ENCODE measurements around the gene P2RX6. TPM values are rescaled to one million over a fixed set of nuclear protein-coding genes. Genes with fewer than 3 reads are reported as not detected.

P2RX6 gene
- total RNA-seq, 2 donors from 2014 or later: 4.6 to 5.5 TPM

DNA sequence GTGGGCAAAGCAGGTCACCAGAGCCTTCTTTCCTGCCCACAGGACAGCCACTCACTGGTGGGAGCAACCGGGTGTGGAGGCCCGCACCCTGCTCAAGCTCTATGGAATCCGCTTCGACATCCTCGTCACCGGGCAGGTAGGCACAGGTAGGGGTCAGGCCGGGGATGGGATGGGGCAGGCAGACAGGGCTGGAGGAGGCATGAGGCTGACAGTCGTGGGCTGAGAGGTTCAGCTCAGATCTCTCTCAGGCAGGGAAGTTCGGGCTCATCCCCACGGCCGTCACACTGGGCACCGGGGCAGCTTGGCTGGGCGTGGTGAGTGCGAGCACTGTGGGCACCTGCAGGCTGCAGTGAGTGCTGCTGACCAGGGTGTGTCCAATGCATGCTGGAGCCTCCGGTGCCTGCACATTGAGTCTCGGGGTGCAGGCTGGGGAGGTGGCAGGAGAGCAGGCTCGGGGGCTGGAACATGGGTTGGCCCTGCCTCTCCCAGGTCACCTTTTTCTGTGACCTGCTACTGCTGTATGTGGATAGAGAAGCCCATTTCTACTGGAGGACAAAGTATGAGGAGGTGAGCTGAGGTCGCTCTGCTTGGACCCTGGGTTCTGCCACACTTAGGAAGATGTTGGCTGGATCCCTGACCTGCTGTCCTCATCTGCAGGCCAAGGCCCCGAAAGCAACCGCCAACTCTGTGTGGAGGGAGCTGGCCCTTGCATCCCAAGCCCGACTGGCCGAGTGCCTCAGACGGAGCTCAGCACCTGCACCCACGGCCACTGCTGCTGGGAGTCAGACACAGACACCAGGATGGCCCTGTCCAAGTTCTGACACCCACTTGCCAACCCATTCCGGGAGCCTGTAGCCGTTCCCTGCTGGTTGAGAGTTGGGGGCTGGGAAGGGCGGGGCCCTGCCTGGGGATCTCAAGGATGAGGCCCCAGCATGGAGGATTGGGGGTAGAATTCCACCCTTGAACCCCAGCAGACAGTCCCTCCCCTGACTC, 11.1 kb downstream of the P2RX6 start:
- 72% methylated on average over 27 of the region's 27 CpGs for WGBS
- H3K27ac ChIP-seq: no peak overlapping the region
- no peaks in the 10 kb centered on the region for H3K27me3 ChIP-seq (replicated peaks; ENCODE audit: insufficient read depth)
- intact Hi-C loops (cut with DNase I): no loop called here
- DNase-seq (ENCODE audit: low spot score): no peak
- H3K4me1 ChIP-seq (replicated peaks): no peaks in the 10 kb centered on the region
- H3K9me3 ChIP-seq: no peaks in the 10 kb centered on the region
- TF ChIP-seq POLR2A (IDR thresholded peaks at IDR 0.05): no peak
- TF ChIP-seq, protein P1, sequence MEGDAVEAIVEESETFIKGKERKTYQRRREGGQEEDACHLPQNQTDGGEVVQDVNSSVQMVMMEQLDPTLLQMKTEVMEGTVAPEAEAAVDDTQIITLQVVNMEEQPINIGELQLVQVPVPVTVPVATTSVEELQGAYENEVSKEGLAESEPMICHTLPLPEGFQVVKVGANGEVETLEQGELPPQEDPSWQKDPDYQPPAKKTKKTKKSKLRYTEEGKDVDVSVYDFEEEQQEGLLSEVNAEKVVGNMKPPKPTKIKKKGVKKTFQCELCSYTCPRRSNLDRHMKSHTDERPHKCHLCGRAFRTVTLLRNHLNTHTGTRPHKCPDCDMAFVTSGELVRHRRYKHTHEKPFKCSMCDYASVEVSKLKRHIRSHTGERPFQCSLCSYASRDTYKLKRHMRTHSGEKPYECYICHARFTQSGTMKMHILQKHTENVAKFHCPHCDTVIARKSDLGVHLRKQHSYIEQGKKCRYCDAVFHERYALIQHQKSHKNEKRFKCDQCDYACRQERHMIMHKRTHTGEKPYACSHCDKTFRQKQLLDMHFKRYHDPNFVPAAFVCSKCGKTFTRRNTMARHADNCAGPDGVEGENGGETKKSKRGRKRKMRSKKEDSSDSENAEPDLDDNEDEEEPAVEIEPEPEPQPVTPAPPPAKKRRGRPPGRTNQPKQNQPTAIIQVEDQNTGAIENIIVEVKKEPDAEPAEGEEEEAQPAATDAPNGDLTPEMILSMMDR (IDR thresholded peaks at IDR 0.05): no peak
- TF ChIP-seq POLR2AphosphoS5 (IDR thresholded peaks at IDR 0.05): no peak
- H3K36me3 ChIP-seq: no peaks in the 10 kb centered on the region
- H3K4me3 ChIP-seq: no peak overlapping the region

DNA sequence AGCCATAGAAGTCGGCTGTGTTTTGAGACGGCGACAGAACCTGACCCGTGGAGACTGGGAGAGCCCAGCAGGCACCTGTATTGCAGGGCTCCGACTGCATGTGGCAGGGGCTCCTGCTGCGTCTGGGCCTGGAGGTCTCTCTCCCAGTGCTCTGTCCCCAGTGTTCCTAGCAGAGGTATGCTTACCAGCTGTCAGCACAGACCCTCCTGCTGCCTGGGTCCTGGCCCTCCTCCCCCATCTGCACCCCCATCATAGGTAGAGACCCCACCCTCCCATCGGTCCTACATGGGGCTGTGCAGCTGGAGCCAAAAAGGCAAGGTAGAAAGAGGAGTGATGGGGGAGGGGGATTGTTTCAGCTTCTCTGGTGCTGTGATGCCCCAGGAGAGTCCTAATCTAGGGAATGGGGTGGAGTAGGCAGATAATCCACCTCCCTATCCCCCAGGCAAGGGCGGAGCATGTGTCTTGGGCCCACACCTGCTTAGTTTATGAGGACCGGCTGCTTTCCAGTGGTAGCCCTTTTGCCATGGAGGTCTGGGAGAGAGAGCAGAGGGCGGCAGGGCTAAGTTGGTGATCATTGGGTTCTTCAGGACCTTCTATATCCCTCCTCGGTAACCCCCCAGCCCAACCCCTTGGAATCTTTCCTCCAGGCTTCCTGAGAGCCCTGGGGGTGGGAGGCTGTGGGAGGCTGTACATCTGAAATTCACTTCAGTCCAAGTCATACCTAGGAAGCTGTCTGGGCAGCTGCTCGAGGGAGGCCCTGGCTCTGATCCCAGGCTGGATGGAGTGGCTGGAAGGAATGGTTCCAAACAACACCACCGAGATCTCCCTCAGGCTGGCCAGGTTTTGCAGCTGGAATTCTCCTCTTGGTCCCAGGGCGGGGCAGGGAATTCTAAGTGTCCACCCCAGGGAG, 12.1 kb downstream of the P2RX6 start:
- Histone ChIP-seq H3K4me3 (no peak overlapping the region), H3K4me1 (replicated peaks) (peaks cover 3% of the 10 kb centered on the region), H3K27me3 (replicated peaks; ENCODE audit: insufficient read depth) (no peaks in the 10 kb centered on the region), H3K9me3 (no peaks in the 10 kb centered on the region), H3K36me3 (no peaks in the 10 kb centered on the region), H3K27ac (no peak overlapping the region)
- DNase-seq (ENCODE audit: low spot score): peak; percentile 49
- TF ChIP-seq POLR2A (IDR thresholded peaks at IDR 0.05) (no peak), POLR2AphosphoS5 (IDR thresholded peaks at IDR 0.05) (no peak)
- TF ChIP-seq, protein P1 (IDR thresholded peaks at IDR 0.05): no peak
- 46% methylated on average over 13 of the region's 14 CpGs for WGBS
- intact Hi-C loops (cut with DNase I): no loop called here

DNA sequence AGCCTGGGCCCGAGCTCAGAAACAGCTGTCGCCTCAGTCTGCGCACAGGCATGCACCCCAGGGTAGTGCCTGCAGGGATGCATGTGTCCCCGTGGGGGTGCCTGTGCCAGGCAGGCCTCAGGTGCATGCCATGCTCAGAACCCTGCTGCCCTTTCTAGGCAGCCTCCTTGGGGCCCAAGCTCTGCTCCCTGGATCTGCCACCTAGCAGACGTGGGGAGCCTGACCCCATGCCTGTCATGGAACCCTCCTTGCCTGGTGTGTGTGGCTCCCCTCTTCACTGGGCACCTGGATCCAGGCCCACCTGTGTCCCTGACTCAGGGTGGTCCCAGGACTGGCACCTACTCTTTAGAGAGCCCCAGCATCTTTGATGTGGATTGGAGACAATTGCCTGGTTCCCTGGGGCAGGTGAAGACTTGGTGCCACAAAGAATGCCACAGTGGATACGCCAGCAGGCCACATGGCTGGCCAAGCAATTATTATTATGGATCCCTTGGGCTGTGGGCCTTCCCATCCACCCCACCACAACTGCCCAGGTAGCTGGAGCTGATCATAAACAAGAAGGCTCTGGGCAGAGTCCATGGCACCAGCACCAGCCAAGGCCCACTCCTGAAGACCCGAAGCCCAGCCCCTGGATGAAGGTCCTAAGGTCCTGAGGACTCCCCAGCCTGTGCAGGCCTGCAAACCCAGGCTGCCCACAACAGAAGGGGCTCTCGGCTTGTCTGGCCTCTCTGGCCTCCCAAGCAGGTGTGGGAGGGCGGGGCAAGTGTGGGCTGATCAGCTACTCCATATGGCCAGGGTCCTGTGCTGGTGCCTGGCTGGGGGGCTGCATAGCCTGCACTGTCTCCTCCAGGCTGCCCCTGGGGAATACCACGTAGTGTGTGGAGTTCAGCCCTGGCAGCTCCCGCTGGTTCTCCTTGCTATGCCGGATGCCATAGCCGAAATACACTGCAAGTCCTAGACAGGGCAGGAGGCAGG, 13.6 kb downstream of the P2RX6 start:
- intact Hi-C loops (cut with DNase I): no loop called here
- TF ChIP-seq, protein P1 (IDR thresholded peaks at IDR 0.05): no peak
- TF ChIP-seq POLR2A (IDR thresholded peaks at IDR 0.05) (no peak), POLR2AphosphoS5 (IDR thresholded peaks at IDR 0.05) (no peak)
- H3K9me3 ChIP-seq: no peaks in the 10 kb centered on the region
- H3K36me3 ChIP-seq: no peaks in the 10 kb centered on the region
- no peak overlapping the region for H3K27ac ChIP-seq
- no peaks in the 10 kb centered on the region for H3K27me3 ChIP-seq (replicated peaks; ENCODE audit: insufficient read depth)
- WGBS: 95% methylated on average over 8 of the region's 13 CpGs
- peaks cover 5% of the 10 kb centered on the region for H3K4me1 ChIP-seq (replicated peaks)
- no peak for DNase-seq (ENCODE audit: low spot score)
- H3K4me3 ChIP-seq: no peak overlapping the region

DNA sequence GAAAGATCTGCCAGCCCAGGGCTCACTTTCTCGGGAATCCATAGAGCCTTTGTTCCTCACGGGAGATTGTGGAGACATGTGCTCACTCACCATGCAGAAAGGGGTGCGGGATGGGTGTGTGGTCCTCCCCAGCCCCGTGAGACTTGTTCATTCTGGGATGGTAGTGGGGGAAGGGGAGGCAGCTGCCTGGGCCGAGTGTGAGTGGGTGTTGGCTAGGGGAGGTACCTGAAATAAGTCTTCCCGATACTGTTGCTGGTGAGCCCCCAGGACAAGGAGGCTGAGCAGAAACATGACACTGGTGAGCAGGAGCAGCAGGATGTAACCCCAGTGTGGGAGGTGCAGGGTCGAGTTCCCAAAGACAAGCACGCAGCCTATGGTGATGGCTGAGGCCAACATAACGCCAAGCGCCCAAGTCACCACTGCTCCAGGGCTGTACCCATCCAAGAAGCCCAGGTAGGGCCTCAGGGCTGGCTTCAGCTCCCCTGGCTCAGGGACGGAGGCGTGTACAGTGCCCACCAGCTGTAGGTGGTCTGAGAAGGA, 14.6 kb downstream of the P2RX6 start:
- Histone ChIP-seq H3K27ac (no peak overlapping the region), H3K36me3 (no peaks in the 10 kb centered on the region), H3K9me3 (no peaks in the 10 kb centered on the region), H3K4me3 (no peak overlapping the region), H3K4me1 (replicated peaks) (peaks cover 5% of the 10 kb centered on the region), H3K27me3 (replicated peaks; ENCODE audit: insufficient read depth) (no peaks in the 10 kb centered on the region)
- 70% methylated on average over 12 of the region's 12 CpGs for WGBS
- intact Hi-C loops (cut with DNase I): no loop called here
- TF ChIP-seq POLR2AphosphoS5 (IDR thresholded peaks at IDR 0.05) (no peak), POLR2A (IDR thresholded peaks at IDR 0.05) (no peak)
- TF ChIP-seq, protein P1 (IDR thresholded peaks at IDR 0.05): no peak
- no peak for DNase-seq (ENCODE audit: low spot score)
